Measurements from ENCODE around the gene FRZB. TPM values are rescaled to one million over a fixed set of nuclear protein-coding genes. Genes with fewer than 3 reads are reported as not detected.
"Not testable (repeated sequence)": the region's sequence is repeated elsewhere in the genome, so short reads cannot be mapped to it uniquely, and the experiment has no call there.

FRZB gene
- total and polyA plus RNA-seq, 2 donors = 3.7 to 6.3 TPM

DNA sequence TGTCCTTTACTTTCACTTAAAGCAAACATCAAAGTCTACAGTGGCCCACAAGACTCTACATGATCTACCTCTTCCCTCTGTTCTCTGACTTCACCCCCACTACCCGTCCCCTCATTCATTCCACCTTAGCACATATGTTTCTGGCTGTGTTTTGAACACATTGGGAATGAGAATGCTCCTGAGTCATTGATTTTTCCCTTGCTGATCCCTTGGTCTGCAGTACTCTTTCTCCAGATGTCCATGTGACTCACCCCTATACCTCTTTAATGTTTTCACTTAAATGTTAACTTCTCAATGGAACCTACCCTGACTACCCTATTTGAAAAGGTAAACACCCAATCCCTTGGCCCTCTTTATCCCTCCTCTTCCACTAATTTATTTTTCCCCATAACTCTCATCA lies 30.7 kb upstream of the FRZB start:
- H3K4me1 ChIP-seq (ENCODE audit: insufficient read depth) = no peaks in the 10 kb centered on the region
- no peak overlapping the region for H3K4me3 ChIP-seq (ENCODE audit: low read depth, low read length)
- H3K36me3 ChIP-seq (ENCODE audit: insufficient read depth) = no peaks in the 10 kb centered on the region
- WGBS = 94% methylated on average over 1 of the region's 1 CpG
- no peak for DNase-seq (ENCODE audit: extremely low spot score)
- H3K27ac ChIP-seq (ENCODE audit: low read depth) = no peak overlapping the region

- DNase-seq (ENCODE audit: extremely low spot score) = no peak
- Histone ChIP-seq H3K27ac (ENCODE audit: low read depth) (no peak overlapping the region), H3K4me3 (ENCODE audit: low read depth, low read length) (no peak overlapping the region), H3K4me1 (ENCODE audit: insufficient read depth) (no peaks in the 10 kb centered on the region), H3K36me3 (ENCODE audit: insufficient read depth) (no peaks in the 10 kb centered on the region)
- WGBS = 94% methylated on average over 6 of the region's 6 CpGs
These were observed 29.4 kb upstream of the FRZB start for GRCh38 chr2:182895798-182896197.

- 84% methylated on average over 4 of the region's 4 CpGs for WGBS
- no peak for DNase-seq (ENCODE audit: extremely low spot score)
- no peak overlapping the region for H3K27ac ChIP-seq (ENCODE audit: low read depth)
- H3K36me3 ChIP-seq (ENCODE audit: insufficient read depth) = no peaks in the 10 kb centered on the region
- no peak overlapping the region for H3K4me3 ChIP-seq (ENCODE audit: low read depth, low read length)
- no peaks in the 10 kb centered on the region for H3K4me1 ChIP-seq (ENCODE audit: insufficient read depth)
These were observed 28.7 kb upstream of the FRZB start for GRCh38 chr2:182895169-182895568.

GRCh38 chr2:182894174-182894573 lies 27.7 kb upstream of the FRZB start:
- 96% methylated on average over 9 of the region's 9 CpGs for WGBS
- Histone ChIP-seq H3K4me3 (ENCODE audit: low read depth, low read length) (no peak overlapping the region), H3K36me3 (ENCODE audit: insufficient read depth) (no peaks in the 10 kb centered on the region), H3K4me1 (ENCODE audit: insufficient read depth) (no peaks in the 10 kb centered on the region), H3K27ac (ENCODE audit: low read depth) (no peak overlapping the region)
- DNase-seq (ENCODE audit: extremely low spot score) = no peak

- WGBS = 97% methylated on average over 11 of the region's 11 CpGs
- no peaks in the 10 kb centered on the region for H3K4me1 ChIP-seq (ENCODE audit: insufficient read depth)
- H3K4me3 ChIP-seq (ENCODE audit: low read depth, low read length) = no peak overlapping the region
- H3K36me3 ChIP-seq (ENCODE audit: insufficient read depth) = no peaks in the 10 kb centered on the region
- no peak for DNase-seq (ENCODE audit: extremely low spot score)
- H3K27ac ChIP-seq (ENCODE audit: low read depth) = no peak overlapping the region
These were observed 27.2 kb upstream of the FRZB start for GRCh38 chr2:182893666-182894065.

DNA sequence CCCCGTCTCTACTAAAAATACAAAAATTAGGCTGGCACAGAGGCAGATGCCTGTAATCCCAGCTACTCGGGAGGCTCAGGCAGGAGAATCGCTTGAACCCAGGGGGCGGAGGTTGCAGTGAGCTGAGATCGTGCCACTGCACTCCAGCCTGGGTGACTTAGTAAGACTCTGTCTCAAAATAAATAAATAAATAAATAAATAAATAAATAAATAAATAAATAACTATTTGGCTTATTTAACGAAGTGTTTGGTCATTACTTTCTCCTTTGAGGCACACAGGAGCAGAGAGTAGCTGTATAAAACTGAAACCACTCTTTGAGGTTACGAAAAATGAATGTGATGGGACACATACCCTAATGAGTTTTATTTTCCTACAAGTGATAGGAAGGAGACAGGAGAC lies 26.6 kb upstream of the FRZB start:
- 86% methylated on average over 7 of the region's 7 CpGs for WGBS
- not testable (repeated sequence) for H3K4me1 ChIP-seq (ENCODE audit: insufficient read depth); H3K4me3 ChIP-seq (ENCODE audit: low read depth, low read length); H3K36me3 ChIP-seq (ENCODE audit: insufficient read depth); DNase-seq (ENCODE audit: extremely low spot score); H3K27ac ChIP-seq (ENCODE audit: low read depth)

DNA sequence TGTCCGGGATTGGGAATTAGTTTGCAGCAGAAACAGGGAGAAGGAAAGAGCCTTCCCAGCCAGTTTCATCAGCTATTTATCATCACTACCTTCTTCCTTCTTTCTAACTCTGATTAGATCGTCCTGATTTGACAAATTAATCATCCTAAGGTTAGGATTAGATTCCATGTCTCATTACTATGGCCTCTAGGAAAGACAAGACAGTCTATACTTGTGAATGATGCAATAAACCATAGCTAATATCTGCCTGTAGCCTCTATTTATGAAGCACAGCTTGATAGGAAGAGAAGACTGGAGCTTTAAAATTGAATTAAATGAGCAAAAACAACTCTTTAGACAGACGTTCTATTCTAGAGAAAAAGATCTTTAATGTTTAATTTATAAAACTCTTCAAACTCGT lies 25.2 kb upstream of the FRZB start:
- DNase-seq (ENCODE audit: extremely low spot score) = no peak
- Histone ChIP-seq H3K4me3 (ENCODE audit: low read depth, low read length) (no peak overlapping the region), H3K36me3 (ENCODE audit: insufficient read depth) (no peaks in the 10 kb centered on the region), H3K27ac (ENCODE audit: low read depth) (no peak overlapping the region), H3K4me1 (ENCODE audit: insufficient read depth) (no peaks in the 10 kb centered on the region)
- WGBS = 61% methylated on average over 4 of the region's 4 CpGs

GRCh38 chr2:182890773-182891378 lies 24.4 kb upstream of the FRZB start:
- 74% methylated on average over 3 of the region's 3 CpGs for WGBS
- no peak for DNase-seq (ENCODE audit: extremely low spot score)
- no peaks in the 10 kb centered on the region for H3K4me1 ChIP-seq (ENCODE audit: insufficient read depth)
- H3K27ac ChIP-seq (ENCODE audit: low read depth) = no peak overlapping the region
- H3K4me3 ChIP-seq (ENCODE audit: low read depth, low read length) = no peak overlapping the region
- no peaks in the 10 kb centered on the region for H3K36me3 ChIP-seq (ENCODE audit: insufficient read depth)

DNA sequence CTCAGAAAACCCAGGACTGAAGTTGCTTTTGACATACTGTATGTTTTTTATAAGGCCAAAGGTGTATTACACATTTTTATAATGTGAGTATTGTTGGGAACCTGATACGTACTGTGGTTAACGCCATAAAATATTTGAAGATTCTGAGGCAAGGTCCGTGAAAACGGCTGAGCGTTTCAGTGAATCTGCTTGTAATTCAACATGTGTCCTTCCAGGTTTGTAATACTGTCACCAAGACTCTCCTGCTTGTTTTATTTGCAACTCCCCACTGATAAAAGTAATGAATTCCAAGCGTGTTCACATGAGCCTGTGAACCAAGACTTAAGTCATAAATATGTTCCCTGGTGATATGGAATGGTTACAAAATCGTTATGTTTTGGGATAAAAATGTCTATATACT lies 23.9 kb upstream of the FRZB start:
- H3K27ac ChIP-seq (ENCODE audit: low read depth) = no peak overlapping the region
- H3K36me3 ChIP-seq (ENCODE audit: insufficient read depth) = no peaks in the 10 kb centered on the region
- WGBS = 77% methylated on average over 7 of the region's 7 CpGs
- no peak overlapping the region for H3K4me3 ChIP-seq (ENCODE audit: low read depth, low read length)
- no peak for DNase-seq (ENCODE audit: extremely low spot score)
- no peaks in the 10 kb centered on the region for H3K4me1 ChIP-seq (ENCODE audit: insufficient read depth)

DNA sequence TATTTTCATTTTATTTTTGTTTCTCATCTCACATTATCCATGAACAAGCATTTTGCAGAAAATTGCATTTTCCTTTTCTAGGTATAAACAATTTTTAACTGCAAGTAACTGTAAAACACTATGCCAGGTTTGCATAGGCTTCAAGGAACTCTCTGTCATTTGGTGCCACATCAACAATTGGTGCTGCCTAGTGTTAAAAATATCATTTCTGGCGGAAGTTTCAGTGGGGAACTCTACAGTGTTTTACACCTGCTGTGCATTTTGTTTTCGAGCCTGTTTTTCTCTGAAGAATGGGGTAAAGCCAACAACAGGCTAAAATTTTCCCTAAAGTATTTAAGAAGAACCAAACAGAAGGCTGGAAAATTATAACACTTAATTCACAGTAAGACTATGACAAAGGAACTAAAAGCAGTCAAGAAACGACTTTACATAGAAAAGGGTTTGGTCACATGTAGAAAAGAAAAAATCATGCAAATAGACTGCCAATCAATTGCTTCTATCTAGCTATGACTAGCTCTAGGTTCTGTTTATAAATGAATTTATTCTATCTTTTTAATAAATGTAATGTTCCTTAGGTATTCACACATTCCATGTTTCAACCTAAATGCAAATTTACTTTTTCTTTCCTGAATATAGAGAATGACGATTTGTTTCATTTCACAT lies 21.4 kb upstream of the FRZB start:
- no peaks in the 10 kb centered on the region for H3K4me1 ChIP-seq (ENCODE audit: insufficient read depth)
- 93% methylated on average over 4 of the region's 4 CpGs for whole genome bisulfite sequencing
- H3K36me3 ChIP-seq (ENCODE audit: insufficient read depth) = no peaks in the 10 kb centered on the region
- DNase-seq (ENCODE audit: extremely low spot score) = no peak
- no peak overlapping the region for H3K27ac ChIP-seq (ENCODE audit: low read depth)
- H3K4me3 ChIP-seq (ENCODE audit: low read depth, low read length) = no peak overlapping the region

DNA sequence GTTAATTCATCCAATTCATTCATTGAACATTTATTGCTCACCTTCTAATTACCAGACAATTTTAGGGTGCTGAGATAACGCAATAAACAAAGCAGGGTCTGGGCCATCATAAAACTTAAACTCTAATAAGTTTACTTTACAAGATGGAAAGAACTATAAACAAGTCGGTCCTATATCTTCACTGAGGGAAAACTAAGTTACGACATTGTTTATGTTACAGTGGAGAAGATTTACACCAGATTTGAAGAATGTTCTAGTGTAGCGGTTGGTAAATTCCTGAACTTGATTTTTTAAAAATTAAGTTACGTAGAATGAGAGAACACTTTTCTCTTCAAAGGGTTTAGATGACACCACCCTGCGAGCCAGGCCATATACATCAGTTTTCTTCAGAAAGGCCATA lies 20.7 kb upstream of the FRZB start:
- WGBS = 36% methylated on average over 6 of the region's 6 CpGs
- no peak for DNase-seq (ENCODE audit: extremely low spot score)
- Histone ChIP-seq H3K4me1 (ENCODE audit: insufficient read depth) (no peaks in the 10 kb centered on the region), H3K27ac (ENCODE audit: low read depth) (no peak overlapping the region), H3K36me3 (ENCODE audit: insufficient read depth) (no peaks in the 10 kb centered on the region), H3K4me3 (ENCODE audit: low read depth, low read length) (no peak overlapping the region)

- no peaks in the 10 kb centered on the region for H3K36me3 ChIP-seq (ENCODE audit: insufficient read depth)
These were observed 19.3 kb upstream of the FRZB start for GRCh38 chr2:182885771-182886170.

DNA sequence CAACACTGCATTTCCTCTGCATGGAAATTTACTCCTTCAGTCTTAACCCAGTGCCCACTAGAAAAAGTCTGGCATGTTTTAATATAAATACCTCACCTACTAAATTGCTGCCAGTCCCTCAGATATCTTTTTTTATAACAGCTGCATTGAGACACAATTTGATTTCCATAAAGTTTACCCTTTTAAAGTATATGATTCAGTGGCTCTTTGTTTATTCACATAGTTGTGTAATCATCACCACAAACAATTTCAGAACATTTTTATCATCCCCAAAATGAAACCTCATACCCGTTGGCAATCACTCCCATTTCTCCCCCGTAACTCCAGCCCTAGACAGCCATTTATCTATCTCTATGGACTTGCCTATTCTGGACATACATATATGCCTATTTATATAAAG lies 17.0 kb upstream of the FRZB start:
- H3K27ac ChIP-seq (ENCODE audit: low read depth) = no peak overlapping the region
- no peak for DNase-seq (ENCODE audit: extremely low spot score)
- whole genome bisulfite sequencing = 73% methylated on average over 2 of the region's 2 CpGs
- H3K4me3 ChIP-seq (ENCODE audit: low read depth, low read length) = no peak overlapping the region
- H3K4me1 ChIP-seq (ENCODE audit: insufficient read depth) = no peaks in the 10 kb centered on the region
- no peaks in the 10 kb centered on the region for H3K36me3 ChIP-seq (ENCODE audit: insufficient read depth)

More at GRCh38 chr2:182885771-182886170, 19.3 kb upstream of the FRZB start:
- DNase-seq (ENCODE audit: extremely low spot score) = no peak
- Histone ChIP-seq H3K27ac (ENCODE audit: low read depth) (no peak overlapping the region), H3K4me3 (ENCODE audit: low read depth, low read length) (no peak overlapping the region), H3K4me1 (ENCODE audit: insufficient read depth) (no peaks in the 10 kb centered on the region)
- 99% methylated on average over 1 of the region's 1 CpG for WGBS

DNA sequence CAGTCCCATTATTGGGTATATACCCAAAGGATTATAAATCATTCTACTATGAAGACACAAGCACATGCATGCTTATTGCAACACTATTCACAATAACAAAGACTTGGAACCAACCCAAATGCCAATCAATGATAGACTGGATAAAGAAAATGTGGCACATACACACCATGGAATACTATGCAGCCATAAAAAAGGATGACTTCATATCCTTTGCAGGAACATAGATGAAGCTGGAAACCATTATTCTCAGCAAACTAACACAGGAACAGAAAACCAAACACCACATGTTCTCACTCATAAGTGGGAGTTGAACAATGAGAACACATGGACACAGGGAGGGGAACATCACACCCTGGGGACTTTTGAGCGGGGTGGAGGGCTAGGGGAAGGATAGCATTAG lies 13.7 kb upstream of the FRZB start:
- not testable (repeated sequence) for H3K36me3 ChIP-seq (ENCODE audit: insufficient read depth); H3K27ac ChIP-seq (ENCODE audit: low read depth); DNase-seq (ENCODE audit: extremely low spot score); H3K4me3 ChIP-seq (ENCODE audit: low read depth, low read length); H3K4me1 ChIP-seq (ENCODE audit: insufficient read depth)
- 89% methylated on average over 1 of the region's 1 CpG for WGBS

All from urinary bladder (tissue), 4 donors.